GM19043 (cell line): ENCODE results near the gene ZNF141.
"Not testable (repeated sequence)": the region's sequence is repeated elsewhere in the genome, so short reads cannot be mapped to it uniquely, and the experiment has no call there.

ENCODE experiments used
- ATAC-seq: cut with Tn5 transposase; IDR thresholded peaks from one replicate; pipeline ENCODE4 v1.9.1; 2021; ENCODE audit warnings: low read depth; ENCODE audit not compliant: unreplicated experiment

Gene ZNF141

DNA sequence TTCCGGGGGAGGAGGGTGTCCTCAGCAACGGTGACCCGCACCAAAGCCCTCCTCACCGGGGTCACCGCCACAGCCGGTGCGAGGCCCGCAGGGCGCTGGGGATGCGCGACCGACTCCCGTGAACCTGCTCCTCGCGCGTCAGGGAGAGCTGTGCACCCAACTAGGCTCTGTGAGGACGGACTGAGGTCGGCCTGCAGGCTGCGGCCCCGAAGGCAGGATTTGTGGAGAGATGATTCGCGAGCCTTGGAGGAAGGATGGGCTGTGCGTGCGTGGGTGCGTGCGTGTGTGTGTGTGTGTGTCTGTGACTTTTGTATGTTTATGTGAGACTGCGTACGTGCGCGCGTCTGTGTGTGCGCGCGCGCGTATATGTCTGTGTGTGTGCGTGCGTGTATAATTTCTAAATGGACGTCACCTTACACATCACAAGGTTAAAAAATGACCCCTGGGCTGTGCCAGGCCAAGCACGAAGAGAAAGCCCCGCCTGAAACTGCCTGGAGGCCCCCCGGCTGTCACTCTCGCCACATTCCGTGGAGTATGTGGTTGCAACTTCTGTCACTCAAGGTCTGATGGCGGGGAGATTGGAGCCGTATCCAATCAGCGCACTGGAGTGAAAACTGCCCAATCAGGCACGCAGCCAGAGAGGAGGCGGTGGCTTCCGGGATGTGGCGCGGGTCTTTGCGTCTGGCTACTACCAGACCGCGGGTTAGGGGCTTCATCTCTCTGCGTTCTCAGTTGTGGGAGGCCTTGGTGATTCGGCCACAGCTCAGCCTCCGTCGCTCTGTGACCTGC is at the start of gene ZNF141:
TSS of gene ZNF141 (plus strand) at position 672 of the 789 bp plus-strand sequence. CDS start 170 bp downstream, outside the sequence.
- ATAC-seq, result peak; percentile 91

GRCh38 chr4:288891-289290 is 48.7 kb upstream of the ZNF141 start:
- ATAC-seq, result no peak

DNA sequence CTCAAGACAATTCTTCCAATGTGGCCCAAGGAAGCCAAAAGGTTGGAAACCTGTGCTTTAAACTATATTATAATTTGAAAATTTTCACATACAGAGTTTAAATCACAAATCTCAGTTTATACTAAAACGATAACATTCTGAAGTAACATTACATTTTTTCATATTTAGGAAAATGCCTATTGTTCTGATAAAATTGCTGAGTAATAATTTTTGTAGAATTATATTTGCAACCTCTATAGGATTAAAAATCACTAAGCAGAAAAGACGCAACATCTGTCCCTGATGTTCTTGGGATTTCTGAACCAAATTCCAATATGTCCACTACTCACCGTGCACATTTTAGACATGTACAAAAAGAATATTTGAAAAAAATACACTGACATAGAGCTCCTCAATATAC is 42.9 kb upstream of the ZNF141 start:
- ATAC-seq, result no peak

DNA sequence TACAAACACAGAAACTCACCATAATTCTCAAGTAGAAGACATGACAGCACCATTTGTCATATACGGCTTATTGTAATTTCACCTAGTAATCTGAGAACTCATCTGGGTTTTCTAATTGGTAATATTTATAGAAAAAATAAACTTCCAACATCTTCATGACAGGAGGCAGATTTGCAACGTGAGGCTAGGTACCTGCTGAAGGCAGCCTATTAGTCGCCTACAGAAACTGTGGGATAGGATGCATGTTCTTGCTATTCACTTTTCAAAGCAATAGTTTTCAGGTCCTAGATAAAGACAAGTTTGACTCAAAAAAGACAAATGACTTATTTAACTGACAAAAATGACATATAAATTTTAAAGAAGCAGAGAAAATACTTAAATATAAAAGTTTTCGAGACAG is 35.2 kb upstream of the ZNF141 start:
- ATAC-seq, result no peak

GRCh38 chr4:304516-304915 is 33.1 kb upstream of the ZNF141 start:
- not testable (repeated sequence) for ATAC-seq

GRCh38 chr4:304969-305680 is 32.5 kb upstream of the ZNF141 start, which contains the start of gene ZNF732:
ZNF732 (minus strand) TSS chr4:305474; CDS start chr4:305310, 164 bp downstream.
- no peak for ATAC-seq

DNA sequence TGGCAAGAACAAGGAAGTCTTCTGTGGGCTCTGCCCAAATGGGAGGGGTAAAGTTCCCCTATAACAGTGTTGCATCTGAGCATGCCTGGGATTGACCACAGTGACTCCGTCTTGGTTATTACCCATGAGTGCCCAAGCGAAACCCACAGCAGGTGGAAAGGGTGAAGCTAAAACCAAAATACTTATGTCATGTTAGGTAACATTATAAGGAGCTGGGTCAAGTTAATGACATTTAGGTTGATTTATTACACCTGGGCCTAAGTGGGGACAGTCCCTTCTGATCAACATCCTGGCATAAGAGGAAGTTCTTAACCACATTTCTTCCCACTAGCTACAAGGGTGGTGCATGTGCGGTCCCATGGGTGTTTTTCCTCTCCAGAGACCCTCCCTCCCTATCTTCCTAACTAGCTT is 31.1 kb upstream of the ZNF141 start:
- peak; percentile 61 for ATAC-seq

- ATAC-seq, result no peak
Measured at GRCh38 chr4:309807-310206, 27.8 kb upstream of the ZNF141 start.

GRCh38 chr4:314296-314903 is 23.2 kb upstream of the ZNF141 start:
- no peak for ATAC-seq

DNA sequence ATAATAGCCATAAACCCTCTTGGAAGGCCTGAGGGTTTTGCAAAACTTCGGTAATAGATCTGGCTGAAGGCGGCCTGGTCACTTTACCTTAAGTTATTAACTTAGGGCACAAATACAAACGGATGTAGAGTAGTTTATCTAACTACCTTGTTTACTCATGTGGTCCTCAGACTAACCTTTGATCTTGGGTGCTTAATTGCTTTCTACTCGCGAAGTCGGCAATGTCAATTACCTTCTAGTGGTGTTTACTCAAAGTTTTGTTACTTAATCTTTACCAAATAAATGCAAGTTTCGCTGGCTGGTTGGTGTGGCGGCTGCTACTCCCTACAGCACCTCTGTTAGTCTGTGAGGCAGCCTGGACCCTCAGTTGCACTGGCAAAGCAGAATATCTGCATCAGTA is 8.9 kb upstream of the ZNF141 start:
- no peak for ATAC-seq

DNA sequence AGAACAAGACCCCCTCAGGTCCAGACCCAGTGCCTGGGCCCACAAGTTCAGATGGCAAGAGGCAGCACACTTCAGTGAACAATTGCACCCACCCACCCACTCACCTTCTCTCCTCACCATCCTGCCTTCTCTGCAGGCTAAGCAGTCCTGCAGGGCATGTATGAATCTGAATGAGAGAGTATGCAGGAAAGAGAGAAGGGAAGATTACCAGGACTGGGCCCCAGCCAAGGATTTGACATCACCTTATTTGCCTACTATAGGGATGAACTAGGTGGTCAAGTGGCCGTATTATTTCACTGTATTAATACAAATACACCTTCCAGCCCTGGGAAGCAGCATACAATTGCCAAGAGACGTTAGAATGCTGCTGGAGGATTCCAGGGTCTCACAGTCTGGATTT is 2.1 kb upstream of the ZNF141 start:
- no peak for ATAC-seq

DNA sequence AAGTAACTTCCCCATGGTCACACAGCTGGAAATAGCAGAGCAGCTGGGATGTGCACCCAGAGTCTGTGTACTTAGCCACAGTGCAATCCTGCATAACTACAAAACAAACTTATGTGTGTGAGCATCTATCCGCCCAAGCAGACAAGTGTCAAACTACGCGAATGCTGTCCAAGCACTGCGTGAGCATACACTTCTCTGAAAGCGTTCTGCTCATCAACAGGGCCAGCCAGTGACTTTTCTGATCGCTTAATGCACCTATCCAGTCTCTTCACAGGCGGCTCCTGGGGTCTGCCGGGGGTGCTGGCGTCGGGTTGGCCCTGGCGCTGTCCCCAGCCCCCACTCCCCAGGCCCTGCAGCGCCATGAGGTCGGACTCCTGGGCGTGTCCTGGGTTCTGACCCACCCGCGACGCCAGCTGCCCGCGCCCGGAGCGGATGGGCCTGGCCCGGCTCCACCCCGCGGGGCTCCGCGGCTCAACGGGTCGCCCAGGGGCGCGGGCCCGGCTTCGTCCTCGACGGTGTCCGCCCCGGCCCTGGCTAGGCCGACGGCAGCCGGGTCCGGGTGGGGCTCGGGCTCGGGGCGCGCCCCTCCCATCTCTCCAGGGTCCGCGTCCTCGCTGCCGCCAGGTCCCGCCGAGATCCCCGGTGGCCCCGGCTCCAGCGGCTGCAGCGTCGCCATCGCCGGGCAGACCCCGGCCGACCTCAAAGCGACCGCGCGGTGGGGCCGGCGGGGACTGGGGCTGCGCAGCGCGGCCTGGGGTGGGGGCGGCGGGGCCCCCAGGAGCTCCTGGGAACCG is 1.3 kb upstream of the ZNF141 start:
- ATAC-seq, result no peak

GRCh38 chr4:336893-337142 is 796 bp upstream of the ZNF141 start:
- peak; percentile 2 for ATAC-seq

DNA sequence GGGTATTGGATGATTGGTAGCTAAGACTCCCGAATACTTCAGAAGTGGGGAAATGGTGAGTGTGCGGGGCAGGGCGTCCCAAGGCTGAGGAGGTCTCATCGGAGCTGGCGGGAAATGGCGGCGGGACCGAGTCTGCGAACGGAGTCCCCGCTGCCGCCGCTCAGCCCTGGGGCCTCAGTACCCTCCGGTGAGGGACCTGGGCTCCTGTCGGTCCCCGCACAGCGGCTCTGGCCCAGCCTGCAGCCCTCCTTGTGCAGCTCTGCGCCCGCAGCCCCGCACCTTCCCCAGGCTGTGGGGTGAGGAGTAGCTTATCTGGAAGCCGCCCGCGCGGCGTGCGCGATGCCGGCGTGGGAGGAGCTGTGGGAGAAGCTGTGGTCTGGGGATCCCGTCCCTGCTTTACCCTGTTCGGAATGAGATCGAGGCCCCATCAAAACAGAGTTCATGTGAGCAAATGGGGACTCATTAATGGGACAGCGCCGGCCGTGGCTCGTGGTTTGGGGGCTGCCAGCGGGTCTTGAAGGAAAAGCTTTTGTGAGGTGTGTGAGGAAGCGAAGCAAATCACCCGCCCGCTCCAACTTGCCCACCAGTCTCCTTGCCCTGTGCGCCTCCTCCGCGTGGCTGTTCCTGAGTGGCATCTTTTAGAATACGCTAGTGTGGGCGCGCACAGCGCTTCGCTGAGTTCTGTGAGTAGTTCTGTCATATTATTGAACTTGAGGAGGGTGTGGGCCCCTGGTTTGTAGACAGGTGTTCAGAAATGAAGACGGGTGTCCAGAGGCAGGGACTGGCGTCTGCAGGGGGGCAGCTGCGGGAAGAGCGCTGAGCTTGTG is 531 bp downstream of the ZNF141 start:
- peak; percentile 26 for ATAC-seq

DNA sequence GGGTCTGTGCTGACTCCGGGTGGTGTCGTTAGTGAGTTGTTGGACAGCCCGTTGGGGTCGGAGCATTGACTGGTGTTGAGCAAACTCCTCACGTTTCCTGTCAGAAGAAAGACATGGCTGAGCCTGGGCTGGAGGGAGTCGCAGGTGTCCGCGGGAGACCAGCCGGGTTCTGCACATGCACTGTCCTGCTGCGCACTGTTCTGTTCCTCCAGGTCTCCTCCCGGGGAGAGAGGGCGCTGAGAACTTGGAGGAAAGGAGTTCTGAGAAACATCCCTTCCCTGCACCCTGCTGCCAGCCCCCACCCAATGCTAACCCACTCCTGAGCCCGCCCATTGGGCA is 1.1 kb downstream of the ZNF141 start:
- no peak for ATAC-seq

DNA sequence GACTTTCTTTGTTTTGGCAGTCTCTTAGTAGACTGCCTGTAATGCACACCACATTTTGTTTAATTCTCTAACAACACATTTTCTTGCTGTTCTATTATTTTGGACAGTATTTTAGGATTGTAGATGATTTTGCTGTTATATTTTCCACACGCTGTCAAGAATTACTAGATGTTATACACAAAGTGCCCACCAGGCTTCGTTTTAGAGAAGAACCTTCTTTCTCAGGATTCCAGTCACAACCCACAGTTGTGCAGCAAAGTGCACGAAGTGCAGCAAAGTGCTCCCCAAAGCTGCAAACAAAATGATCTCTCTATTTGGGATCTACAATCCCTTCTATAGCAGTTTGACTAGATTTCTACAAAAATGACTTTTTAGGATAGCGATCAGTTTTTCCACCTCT is 2.4 kb downstream of the ZNF141 start:
- ATAC-seq, result no peak

DNA sequence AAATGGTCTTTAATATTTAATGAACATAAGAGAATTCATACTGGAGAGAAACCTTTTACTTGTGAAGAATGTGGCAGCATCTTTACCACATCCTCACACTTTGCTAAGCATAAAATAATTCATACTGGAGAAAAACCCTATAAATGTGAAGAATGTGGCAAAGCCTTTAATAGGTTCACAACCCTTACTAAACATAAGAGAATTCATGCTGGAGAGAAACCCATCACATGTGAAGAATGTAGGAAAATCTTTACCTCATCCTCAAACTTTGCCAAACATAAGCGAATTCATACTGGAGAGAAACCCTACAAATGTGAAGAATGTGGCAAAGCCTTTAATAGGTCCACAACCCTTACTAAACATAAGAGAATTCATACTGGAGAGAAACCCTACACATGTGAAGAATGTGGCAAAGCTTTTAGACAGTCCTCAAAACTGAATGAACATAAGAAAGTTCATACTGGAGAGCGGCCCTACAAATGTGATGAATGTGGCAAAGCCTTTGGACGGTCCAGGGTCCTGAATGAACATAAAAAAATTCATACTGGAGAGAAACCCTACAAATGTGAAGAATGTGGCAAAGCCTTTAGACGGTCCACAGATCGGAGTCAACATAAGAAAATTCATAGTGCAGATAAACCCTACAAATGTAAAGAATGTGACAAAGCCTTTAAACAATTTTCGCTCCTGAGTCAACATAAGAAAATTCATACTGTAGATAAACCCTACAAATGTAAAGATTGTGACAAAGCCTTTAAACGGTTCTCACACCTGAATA is 35.6 kb downstream of the ZNF141 start:
- ATAC-seq, result no peak

DNA sequence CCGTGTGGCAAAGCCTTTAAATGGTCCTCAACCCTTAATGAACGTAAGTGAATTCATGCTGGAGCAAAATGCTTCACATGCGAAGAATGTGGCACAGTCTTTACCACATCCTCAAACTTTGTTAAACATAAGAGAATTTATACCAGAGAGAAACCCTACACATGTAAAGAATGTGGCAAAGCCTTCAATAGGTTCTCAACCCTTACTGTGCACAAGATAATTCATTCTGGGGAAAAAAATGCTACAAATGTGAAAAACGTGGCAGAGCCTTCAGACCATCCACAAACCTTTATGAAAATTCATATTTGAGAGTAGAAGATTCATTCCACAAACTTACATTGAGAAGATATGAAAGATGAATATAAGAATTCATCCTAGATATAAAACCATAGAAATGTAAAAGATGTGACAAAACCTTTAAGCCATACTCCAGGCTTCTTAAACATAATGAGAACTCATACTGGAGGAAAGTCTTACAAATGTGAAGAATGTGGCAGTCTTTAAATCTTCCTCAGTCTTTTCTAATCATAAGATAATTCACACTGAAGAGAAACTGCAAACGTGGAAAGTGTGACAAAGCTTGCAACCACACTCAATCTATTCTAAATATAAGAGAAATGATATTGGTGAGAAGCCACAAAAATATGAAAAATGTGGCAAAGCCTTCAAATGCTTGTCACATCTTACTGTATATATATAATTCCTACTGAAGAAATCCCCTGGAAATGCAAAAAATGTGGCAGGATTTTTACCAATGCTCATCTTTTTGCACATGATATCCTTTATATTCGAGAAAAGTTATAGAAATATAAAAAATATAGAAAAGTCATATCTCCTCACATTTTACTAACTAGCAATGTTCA is 36.9 kb downstream of the ZNF141 start:
- ATAC-seq, result no peak
